ENCODE measurements around the gene ITLN2. TPM values are rescaled to one million over a fixed set of nuclear protein-coding genes. Genes with fewer than 3 reads are reported as not detected.
"Not testable (repeated sequence)": the region's sequence is repeated elsewhere in the genome, so short reads cannot be mapped to it uniquely, and the experiment has no call there.

The ITLN2 gene
- polyA plus RNA-seq, 2 donors = 0.09 to 0.20 TPM

- H3K36me3 ChIP-seq (ENCODE audit: control insufficient read depth in 2 of 2, insufficient read depth in 2 of 2, low read length in 1 of 2); H3K4me1 ChIP-seq (ENCODE audit: control insufficient read depth in 2 of 2, insufficient read depth in 2 of 2, low read length in 1 of 2); H3K27me3 ChIP-seq (ENCODE audit: control insufficient read depth in 1 of 2, insufficient read depth in 2 of 2, low read length in 2 of 2); H3K27ac ChIP-seq (ENCODE audit: low read depth in 2 of 2, low read length in 1 of 2); H3K4me3 ChIP-seq (ENCODE audit: low read depth in 1 of 2, low read length in 2 of 2); H3K9me3 ChIP-seq (ENCODE audit: control insufficient read depth in 2 of 2, insufficient read depth in 1 of 2, low read depth in 1 of 2, low read length in 1 of 2): not testable (repeated sequence)
- 53 to 69% methylated on average over 7 of the region's 7 CpGs for WGBS, 2 donors
These were observed 7.3 kb downstream of the ITLN2 start for GRCh38 chr1:160947174-160947759.

DNA sequence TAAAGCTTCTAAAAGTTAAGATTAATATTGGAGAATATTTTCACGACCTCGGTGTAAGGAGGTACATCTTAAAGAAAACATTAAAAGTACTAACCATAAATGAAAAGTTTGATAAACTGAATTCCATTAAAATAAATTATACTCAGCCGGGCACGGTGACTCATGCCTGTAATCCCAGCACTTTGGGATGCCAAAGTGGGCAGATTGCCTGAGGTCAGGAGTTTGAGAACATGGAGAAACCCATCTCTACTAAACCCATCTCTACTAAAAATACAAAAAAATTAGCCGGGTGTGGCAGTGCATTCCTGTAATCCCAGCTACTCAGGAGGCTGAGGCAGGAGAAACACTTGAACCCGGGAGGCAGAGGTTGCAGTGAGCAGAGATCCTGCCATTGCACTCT lies 8.7 kb downstream of the ITLN2 start:
- H3K27me3 ChIP-seq (ENCODE audit: control insufficient read depth in 1 of 2, insufficient read depth in 2 of 2, low read length in 2 of 2); H3K36me3 ChIP-seq (ENCODE audit: control insufficient read depth in 2 of 2, insufficient read depth in 2 of 2, low read length in 1 of 2); H3K9me3 ChIP-seq (ENCODE audit: control insufficient read depth in 2 of 2, insufficient read depth in 1 of 2, low read depth in 1 of 2, low read length in 1 of 2); H3K4me1 ChIP-seq (ENCODE audit: control insufficient read depth in 2 of 2, insufficient read depth in 2 of 2, low read length in 1 of 2); H3K27ac ChIP-seq (ENCODE audit: low read depth in 2 of 2, low read length in 1 of 2); H3K4me3 ChIP-seq (ENCODE audit: low read depth in 1 of 2, low read length in 2 of 2): not testable (repeated sequence)
- 51 to 60% methylated on average over 6 of the region's 6 CpGs for WGBS, 2 donors

GRCh38 chr1:160945079-160945478 lies 9.5 kb downstream of the ITLN2 start:
- no peaks in the 10 kb centered on the region for H3K4me1 ChIP-seq (ENCODE audit: control insufficient read depth in 2 of 2, insufficient read depth in 2 of 2, low read length in 1 of 2)
- H3K36me3 ChIP-seq (ENCODE audit: control insufficient read depth in 2 of 2, insufficient read depth in 2 of 2, low read length in 1 of 2) = no peaks in the 10 kb centered on the region
- 88 to 89% methylated on average over 15 of the region's 15 CpGs for WGBS, 2 donors
- H3K9me3 ChIP-seq (ENCODE audit: control insufficient read depth in 2 of 2, insufficient read depth in 1 of 2, low read depth in 1 of 2, low read length in 1 of 2) = no peaks in the 10 kb centered on the region
- H3K27me3 ChIP-seq (ENCODE audit: control insufficient read depth in 1 of 2, insufficient read depth in 2 of 2, low read length in 2 of 2) = no peaks in the 10 kb centered on the region
- H3K27ac ChIP-seq (ENCODE audit: low read depth in 2 of 2, low read length in 1 of 2) = no peak overlapping the region
- no peak overlapping the region for H3K4me3 ChIP-seq (ENCODE audit: low read depth in 1 of 2, low read length in 2 of 2)

- Histone ChIP-seq H3K4me1 (ENCODE audit: control insufficient read depth in 2 of 2, insufficient read depth in 2 of 2, low read length in 1 of 2) (no peaks in the 10 kb centered on the region), H3K27ac (ENCODE audit: low read depth in 2 of 2, low read length in 1 of 2) (no peak overlapping the region), H3K36me3 (ENCODE audit: control insufficient read depth in 2 of 2, insufficient read depth in 2 of 2, low read length in 1 of 2) (no peaks in the 10 kb centered on the region), H3K9me3 (ENCODE audit: control insufficient read depth in 2 of 2, insufficient read depth in 1 of 2, low read depth in 1 of 2, low read length in 1 of 2) (no peaks in the 10 kb centered on the region), H3K27me3 (ENCODE audit: control insufficient read depth in 1 of 2, insufficient read depth in 2 of 2, low read length in 2 of 2) (no peaks in the 10 kb centered on the region), H3K4me3 (ENCODE audit: low read depth in 1 of 2, low read length in 2 of 2) (no peak overlapping the region)
- 79 to 81% methylated on average over 3 of the region's 3 CpGs for WGBS, 2 donors
These were observed 11.7 kb downstream of the ITLN2 start for GRCh38 chr1:160942926-160943325.

DNA sequence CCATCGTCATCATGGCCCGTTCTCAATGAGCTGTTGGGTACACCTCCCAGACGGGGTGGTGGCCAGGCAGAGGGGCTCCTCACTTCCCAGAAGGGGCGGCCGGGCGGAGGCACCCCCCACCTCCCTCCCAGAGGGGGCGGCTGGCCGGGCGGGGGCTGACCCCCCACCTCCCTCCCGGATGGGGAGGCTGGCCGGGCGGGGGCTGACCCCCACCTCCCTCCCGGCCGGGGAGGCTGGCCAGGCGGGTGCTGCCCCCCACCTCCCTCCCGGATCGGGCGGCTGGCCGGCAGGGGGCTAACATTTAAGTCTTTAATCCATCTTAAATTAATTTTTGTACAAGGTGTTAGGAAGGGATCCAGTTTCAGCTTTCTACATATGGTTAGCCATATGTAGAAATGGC lies 17.9 kb downstream of the ITLN2 start:
- H3K4me3 ChIP-seq (ENCODE audit: low read depth in 1 of 2, low read length in 2 of 2); H3K27ac ChIP-seq (ENCODE audit: low read depth in 2 of 2, low read length in 1 of 2); H3K36me3 ChIP-seq (ENCODE audit: control insufficient read depth in 2 of 2, insufficient read depth in 2 of 2, low read length in 1 of 2); H3K27me3 ChIP-seq (ENCODE audit: control insufficient read depth in 1 of 2, insufficient read depth in 2 of 2, low read length in 2 of 2); H3K9me3 ChIP-seq (ENCODE audit: control insufficient read depth in 2 of 2, insufficient read depth in 1 of 2, low read depth in 1 of 2, low read length in 1 of 2); H3K4me1 ChIP-seq (ENCODE audit: control insufficient read depth in 2 of 2, insufficient read depth in 2 of 2, low read length in 1 of 2): not testable (repeated sequence)
- WGBS, 2 donors = 89 to 92% methylated on average over 18 to 19 of the region's 19 CpGs

DNA sequence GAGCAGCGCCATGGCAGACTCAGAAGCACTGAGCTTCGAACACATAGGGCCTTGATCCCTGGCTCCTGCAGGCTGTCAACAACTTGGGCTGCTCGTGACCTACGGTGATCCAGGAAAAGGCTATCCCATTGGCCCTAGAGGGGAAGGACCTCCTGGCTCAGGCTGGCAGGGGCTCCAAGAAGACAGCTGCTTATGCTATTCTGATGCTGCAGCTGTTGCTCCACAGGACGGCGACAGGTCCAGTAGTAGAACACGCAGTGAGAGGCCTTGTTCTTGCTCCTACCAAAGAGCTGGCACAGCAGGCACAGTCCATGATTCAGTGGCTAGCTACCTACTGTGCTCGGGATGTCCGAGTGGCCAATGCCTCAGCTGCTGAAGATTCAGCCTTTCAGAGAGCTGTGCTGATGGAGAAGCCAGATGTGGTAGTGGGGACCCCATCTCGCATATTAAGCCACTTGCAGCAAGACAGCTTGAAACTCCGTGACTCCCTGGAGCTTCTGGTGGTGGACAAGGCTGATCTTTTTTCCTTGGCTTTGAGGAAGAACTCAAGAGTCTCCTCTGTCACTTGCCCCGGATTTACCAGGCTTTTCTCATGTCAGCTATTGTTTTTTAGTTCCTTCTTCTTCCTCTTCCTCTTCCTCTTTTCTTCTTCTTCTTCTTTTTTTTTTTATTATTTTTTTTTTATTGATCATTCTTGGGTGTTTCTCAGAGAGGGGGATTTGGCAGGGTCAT lies 18.9 kb downstream of the ITLN2 start:
- WGBS, 2 donors = 89 to 91% methylated on average over 12 of the region's 12 CpGs
- Histone ChIP-seq H3K36me3 (ENCODE audit: control insufficient read depth in 2 of 2, insufficient read depth in 2 of 2, low read length in 1 of 2) (no peaks in the 10 kb centered on the region), H3K4me1 (ENCODE audit: control insufficient read depth in 2 of 2, insufficient read depth in 2 of 2, low read length in 1 of 2) (no peaks in the 10 kb centered on the region), H3K27ac (ENCODE audit: low read depth in 2 of 2, low read length in 1 of 2) (no peak overlapping the region), H3K4me3 (ENCODE audit: low read depth in 1 of 2, low read length in 2 of 2) (no peak overlapping the region), H3K27me3 (ENCODE audit: control insufficient read depth in 1 of 2, insufficient read depth in 2 of 2, low read length in 2 of 2) (peaks cover 0 to 2% of the 10 kb centered on the region in 2 donors), H3K9me3 (ENCODE audit: control insufficient read depth in 2 of 2, insufficient read depth in 1 of 2, low read depth in 1 of 2, low read length in 1 of 2) (peaks cover 0 to 4% of the 10 kb centered on the region in 2 donors)

DNA sequence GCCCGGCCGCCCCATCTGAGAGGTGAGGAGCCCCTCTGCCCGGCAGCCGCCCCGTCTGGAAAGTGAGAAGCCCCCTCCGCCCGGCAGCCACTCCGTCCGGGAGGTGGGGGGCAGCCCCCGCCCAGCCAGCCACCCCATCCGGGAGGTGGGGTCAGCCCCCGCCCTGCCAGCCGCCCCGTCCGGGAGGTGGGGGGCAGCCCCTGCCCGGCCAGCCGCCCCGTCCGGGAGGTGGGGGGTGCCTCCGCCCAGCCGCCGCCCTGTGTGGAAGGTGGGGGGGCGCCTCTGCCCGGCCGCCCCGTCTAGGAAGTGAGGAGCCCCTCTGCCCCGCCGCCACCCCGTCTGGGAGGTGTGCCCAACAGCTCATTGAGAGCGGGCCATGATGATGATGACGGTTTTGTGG lies 21.3 kb downstream of the ITLN2 start:
- H3K27ac ChIP-seq (ENCODE audit: low read depth in 2 of 2, low read length in 1 of 2); H3K4me1 ChIP-seq (ENCODE audit: control insufficient read depth in 2 of 2, insufficient read depth in 2 of 2, low read length in 1 of 2); H3K36me3 ChIP-seq (ENCODE audit: control insufficient read depth in 2 of 2, insufficient read depth in 2 of 2, low read length in 1 of 2); H3K4me3 ChIP-seq (ENCODE audit: low read depth in 1 of 2, low read length in 2 of 2); H3K9me3 ChIP-seq (ENCODE audit: control insufficient read depth in 2 of 2, insufficient read depth in 1 of 2, low read depth in 1 of 2, low read length in 1 of 2); H3K27me3 ChIP-seq (ENCODE audit: control insufficient read depth in 1 of 2, insufficient read depth in 2 of 2, low read length in 2 of 2): not testable (repeated sequence)
- 91 to 95% methylated on average over 23 to 31 of the region's 31 CpGs for WGBS, 2 donors

DNA sequence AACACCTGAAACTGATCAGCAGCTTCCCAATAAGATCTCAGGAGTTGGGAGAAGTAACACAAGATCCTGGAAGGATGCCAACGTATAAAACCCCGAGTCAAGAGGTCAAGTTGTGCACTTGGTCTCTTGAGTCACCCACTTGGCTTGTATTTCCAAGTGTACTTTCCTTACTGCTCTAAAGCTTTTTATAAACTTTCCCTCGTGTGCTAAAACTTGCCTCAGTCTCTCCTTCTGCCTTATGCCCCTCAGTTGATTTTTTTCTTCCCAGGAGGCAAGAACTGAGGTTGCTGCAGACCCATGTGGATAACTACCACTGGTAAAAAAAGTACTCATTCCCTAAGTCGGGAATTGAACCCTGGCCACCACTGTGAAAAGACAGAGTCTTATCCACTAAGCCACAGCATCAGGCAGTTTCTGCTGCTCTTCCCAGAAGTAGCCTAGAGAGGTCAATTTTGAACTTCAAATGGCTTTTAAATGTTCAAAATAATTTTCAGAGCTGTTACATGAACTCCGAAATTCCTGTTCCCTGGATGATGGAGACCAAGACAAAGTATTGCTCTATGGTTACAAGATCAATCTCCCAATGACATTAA lies 28.9 kb downstream of the ITLN2 start:
- Histone ChIP-seq H3K36me3 (ENCODE audit: control insufficient read depth in 2 of 2, insufficient read depth in 2 of 2, low read length in 1 of 2) (no peaks in the 10 kb centered on the region), H3K4me1 (ENCODE audit: control insufficient read depth in 2 of 2, insufficient read depth in 2 of 2, low read length in 1 of 2) (no peaks in the 10 kb centered on the region), H3K27me3 (ENCODE audit: control insufficient read depth in 1 of 2, insufficient read depth in 2 of 2, low read length in 2 of 2) (no peaks in the 10 kb centered on the region), H3K27ac (ENCODE audit: low read depth in 2 of 2, low read length in 1 of 2) (no peak overlapping the region), H3K4me3 (ENCODE audit: low read depth in 1 of 2, low read length in 2 of 2) (no peak overlapping the region), H3K9me3 (ENCODE audit: control insufficient read depth in 2 of 2, insufficient read depth in 1 of 2, low read depth in 1 of 2, low read length in 1 of 2) (peaks cover 0 to 2% of the 10 kb centered on the region in 2 donors)
- WGBS, 2 donors = 62 to 67% methylated on average over 5 of the region's 5 CpGs

- no peak overlapping the region for H3K27ac ChIP-seq (ENCODE audit: low read depth in 2 of 2, low read length in 1 of 2)
- WGBS, 2 donors = 71 to 93% methylated on average over 7 of the region's 7 CpGs
These were observed 29.6 kb downstream of the ITLN2 start for GRCh38 chr1:160924791-160925651.

More at GRCh38 chr1:160924791-160925651, 29.6 kb downstream of the ITLN2 start:
- peaks cover 0 to 2% of the 10 kb centered on the region in 2 donors for H3K9me3 ChIP-seq (ENCODE audit: control insufficient read depth in 2 of 2, insufficient read depth in 1 of 2, low read depth in 1 of 2, low read length in 1 of 2)
- H3K4me3 ChIP-seq (ENCODE audit: low read depth in 1 of 2, low read length in 2 of 2) = no peak overlapping the region
- no peaks in the 10 kb centered on the region for H3K36me3 ChIP-seq (ENCODE audit: control insufficient read depth in 2 of 2, insufficient read depth in 2 of 2, low read length in 1 of 2)
- no peaks in the 10 kb centered on the region for H3K4me1 ChIP-seq (ENCODE audit: control insufficient read depth in 2 of 2, insufficient read depth in 2 of 2, low read length in 1 of 2)
- no peaks in the 10 kb centered on the region for H3K27me3 ChIP-seq (ENCODE audit: control insufficient read depth in 1 of 2, insufficient read depth in 2 of 2, low read length in 2 of 2)
